AG04449 (cell line): ENCODE data around the gene HNRNPA3.
"Not testable (repeated sequence)": the region's sequence is repeated elsewhere in the genome, so short reads cannot be mapped to it uniquely, and the experiment has no call there.

Experiments
- CTCF ChIA-PET: fragments of 350-600 bp; formaldehyde crosslinking; extraction: SDS; loops from one replicate; lab custom pipeline; 2021; ENCODE audit warnings: antibody characterized with exemption; lab: Yijun Ruan, JAX
- POLR2A ChIA-PET: fragments of 400-600, 350-600 bp; formaldehyde crosslinking; extraction: SDS; loops from one replicate; lab custom pipeline; 2020; ENCODE audit warnings: antibody characterized with exemption, inconsistent platforms; lab: Yijun Ruan, JAX
- DNase-seq: peaks from one replicate; pipeline ENCODE4 v3.0.0-alpha.2; 2010; ENCODE audit warnings: low read depth, low spot score
- H3K4me3 ChIP-seq: 2 replicates; pipeline ENCODE4 v1.5.1; 2011; ENCODE audit warnings: low read depth, mild to moderate bottlenecking, control low read depth, low read length
- CTCF ChIP-seq: IDR thresholded peaks from one replicate; pipeline ENCODE4 v1.5.1; 2011; ENCODE audit warnings: mild to moderate bottlenecking, moderate library complexity, low read length, control low read depth, inconsistent platforms; ENCODE audit not compliant: insufficient read depth; ENCODE audit errors: missing control alignments

The HNRNPA3 gene

GRCh38 chr2:177243476-177243875, 30.9 kb downstream of the HNRNPA3 start:
- no peak overlapping the region for H3K4me3 ChIP-seq
- TF ChIP-seq CTCF = no peak
- no peak for DNase-seq
- POLR2A ChIA-PET = no interaction called here
- CTCF ChIA-PET = interaction anchor here (0.8 to 1.6 kb wide), 3 partner anchors 19 to 92 kb away, joined by 3 to 9 read pairs (median 4); no protein-coding TSS in a partner anchor

- POLR2A ChIA-PET = interaction anchor here (0.6 to 1.6 kb wide), 3 partner anchors 9 to 20 kb away, joined by 3 to 6 read pairs (median 4); partner anchors contain the start of gene NFE2L2
Observed at GRCh38 chr2:177244244-177244771, 31.7 kb downstream of the HNRNPA3 start.

GRCh38 chr2:177245010-177245422, 32.4 kb downstream of the HNRNPA3 start:
- ChIA-PET CTCF (interaction anchor here (0.8 to 2.1 kb wide), 4 partner anchors 9 to 51 kb away, joined by 3 to 11 read pairs (median 4); partner anchors contain the start of gene NFE2L2), POLR2A (interaction anchor here (0.6 to 1.6 kb wide), 4 partner anchors 9 to 924 kb away, joined by 3 to 6 read pairs (median 4); partner anchors contain the start of gene NFE2L2)
- DNase-seq = no peak
- no peak for TF ChIP-seq CTCF
- no peak overlapping the region for H3K4me3 ChIP-seq

More at GRCh38 chr2:177244244-177244771, 31.7 kb downstream of the HNRNPA3 start:
- no peak for DNase-seq
- no peak overlapping the region for H3K4me3 ChIP-seq
- no peak for TF ChIP-seq CTCF
- CTCF ChIA-PET = interaction anchor here (0.8 to 2.1 kb wide), 7 partner anchors 10 to 91 kb away, joined by 3 to 11 read pairs (median 4); partner anchors contain the start of gene NFE2L2

- ChIA-PET POLR2A (interaction anchor here (1.6 kb wide), 1 partner anchor 19 kb away, joined by 6 read pairs; the partner anchor contains the start of gene NFE2L2), CTCF (interaction anchor here (0.6 to 2.1 kb wide), 6 partner anchors 8 to 85 kb away, joined by 3 to 11 read pairs (median 3); no protein-coding TSS in a partner anchor)
- H3K4me3 ChIP-seq = no peak overlapping the region
- TF ChIP-seq CTCF = no peak
- DNase-seq = no peak
Observed at GRCh38 chr2:177246000-177246399, 33.4 kb downstream of the HNRNPA3 start.

- DNase-seq, H3K4me3 ChIP-seq, POLR2A ChIA-PET: not testable (repeated sequence)
- CTCF ChIA-PET = interaction anchor here (0.6 to 2.1 kb wide), 5 partner anchors 8 to 85 kb away, joined by 3 to 11 read pairs (median 3); no protein-coding TSS in a partner anchor
Observed at GRCh38 chr2:177246523-177247030, 34.0 kb downstream of the HNRNPA3 start.

GRCh38 chr2:177247693-177248262, 35.2 kb downstream of the HNRNPA3 start:
- TF ChIP-seq CTCF = no peak
- POLR2A ChIA-PET = interaction anchor here (0.7 kb wide), 1 partner anchor 21 kb away, joined by 5 read pairs; no protein-coding TSS in a partner anchor
- CTCF ChIA-PET = interaction anchor here (0.9 to 3.8 kb wide), 2 partner anchors 16 to 19 kb away, joined by 3 to 18 read pairs; partner anchors contain the start of gene NFE2L2

More at GRCh38 chr2:177247693-177248262, 35.2 kb downstream of the HNRNPA3 start:
- no peak for DNase-seq
- H3K4me3 ChIP-seq = no peak overlapping the region
